HG03571 (cell line): ENCODE results near the gene KLF11.

Experiments
- ATAC-seq: cut with Tn5 transposase; IDR thresholded peaks from one replicate; pipeline ENCODE4 v1.9.1; 2021; ENCODE audit not compliant: unreplicated experiment

KLF11 gene

DNA sequence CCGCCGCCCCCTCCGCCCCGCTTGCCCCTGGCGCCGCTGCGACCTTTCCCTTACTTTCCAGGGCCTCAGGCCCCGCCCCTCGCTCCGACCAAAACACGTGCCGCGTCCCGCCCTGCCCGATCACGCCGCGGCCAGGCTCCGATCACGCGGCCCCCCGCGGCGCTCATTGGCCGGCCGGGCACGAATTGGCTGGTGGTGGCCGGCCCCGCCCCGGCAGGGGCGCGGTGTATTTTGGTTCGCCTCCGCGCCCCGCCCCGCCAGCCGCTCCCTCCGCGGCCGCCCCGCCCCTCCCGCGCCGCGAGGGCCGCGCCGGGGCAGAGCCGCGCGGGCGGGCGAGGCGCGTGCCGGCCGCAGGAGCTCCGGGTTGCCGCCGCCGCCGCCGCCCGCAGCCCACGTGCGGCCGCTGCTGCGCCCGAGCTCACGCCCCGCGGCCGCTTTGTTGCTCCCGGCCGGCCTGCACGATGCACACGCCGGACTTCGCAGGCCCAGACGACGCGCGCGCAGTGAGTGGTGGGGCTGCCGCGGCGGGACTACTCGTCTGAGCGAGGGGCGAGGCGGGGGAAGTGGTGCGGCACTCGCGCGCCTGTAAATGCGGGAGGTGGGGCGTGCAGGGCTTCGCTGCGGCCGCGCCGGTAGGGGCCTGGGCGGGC, at the start of gene KLF11:
KLF11 (plus strand) TSS at position 295 of the 650 bp plus-strand sequence; CDS start at position 462, 167 bp downstream.
- peak; percentile 63 for ATAC-seq

GRCh38 chr2:9994462-9994861, 48.9 kb upstream of the KLF11 start:
- ATAC-seq: no peak

DNA sequence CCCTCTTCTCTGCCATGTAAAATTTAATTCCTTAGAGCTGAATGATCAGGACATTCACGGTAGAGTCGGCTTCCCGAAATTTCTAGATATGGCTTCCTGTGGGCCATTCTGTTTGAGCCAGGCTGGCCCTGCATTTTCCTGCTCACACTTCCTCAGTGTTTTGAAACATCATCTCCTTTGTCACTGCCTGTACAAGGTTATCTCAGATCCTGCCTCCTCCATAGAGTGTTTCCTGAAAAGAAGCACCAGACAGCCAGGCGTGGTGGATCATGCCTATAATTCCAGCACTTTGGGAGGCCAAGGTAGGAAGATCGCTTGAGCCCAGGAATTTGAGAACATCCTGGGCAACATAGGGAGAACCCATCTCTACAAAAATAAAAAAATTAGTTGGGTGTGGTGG, 48.3 kb upstream of the KLF11 start:
- ATAC-seq: no peak

DNA sequence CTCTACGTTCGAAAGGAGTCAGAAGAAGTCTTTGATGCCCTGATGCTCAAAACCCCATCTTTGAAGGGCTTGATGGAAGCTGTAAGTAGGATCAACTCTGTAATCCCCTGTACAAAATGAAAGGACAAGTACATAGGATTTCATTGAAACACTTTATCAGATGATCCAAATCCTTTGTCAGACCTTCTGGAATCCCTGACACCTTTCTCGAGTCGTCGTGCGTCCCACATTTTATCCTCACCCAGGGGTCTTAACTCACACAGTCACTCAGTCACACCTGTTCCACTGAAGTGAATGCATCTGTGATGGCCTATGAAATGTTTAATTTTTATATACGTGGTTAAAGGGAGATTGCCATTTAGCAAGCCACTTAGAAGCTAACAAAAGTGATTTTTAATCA, 47.0 kb upstream of the KLF11 start:
- no peak for ATAC-seq

- ATAC-seq: no peak
Measured at GRCh38 chr2:9997936-9998335, 45.4 kb upstream of the KLF11 start.

GRCh38 chr2:9998916-9999654, 44.3 kb upstream of the KLF11 start:
- no peak for ATAC-seq

DNA sequence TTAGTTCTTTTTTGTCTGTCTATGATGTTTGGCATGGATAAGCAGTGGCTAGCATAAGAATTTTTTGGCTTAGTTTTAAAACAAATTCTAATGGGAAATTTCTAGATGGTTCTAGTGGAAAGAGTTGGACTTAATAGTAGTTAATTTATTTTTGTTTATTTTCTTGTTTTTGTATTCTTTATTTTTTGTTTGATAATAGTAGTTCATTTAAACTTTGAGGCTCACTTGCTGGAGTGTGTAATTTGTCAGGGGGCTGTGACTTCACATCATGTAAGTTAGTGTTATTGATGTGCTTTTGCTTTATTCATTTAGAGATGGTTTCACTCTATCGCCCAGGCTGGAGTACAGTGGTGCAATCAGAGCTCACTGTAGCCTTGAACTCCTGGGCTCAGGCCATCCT, 43.7 kb upstream of the KLF11 start:
- ATAC-seq: no peak

DNA sequence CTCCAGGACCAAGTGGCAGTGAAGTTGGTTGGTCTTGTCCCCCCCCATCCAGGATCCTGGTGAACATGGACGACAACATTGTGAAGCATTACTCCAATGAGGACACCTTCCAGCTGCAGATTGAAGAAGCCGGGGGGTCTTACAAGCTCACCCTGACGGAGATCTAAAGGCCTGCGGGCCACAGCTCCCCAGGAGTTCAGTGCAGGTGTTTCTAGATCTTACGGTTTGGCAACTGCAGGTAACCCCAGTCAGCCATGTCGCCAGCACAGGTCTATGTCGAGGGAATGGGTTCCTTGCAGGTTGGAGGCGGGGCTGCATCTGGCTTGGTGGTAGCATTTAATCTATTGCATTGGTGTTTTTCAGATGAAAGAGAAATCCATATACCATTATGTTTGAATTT, 42.8 kb upstream of the KLF11 start:
- no peak for ATAC-seq

DNA sequence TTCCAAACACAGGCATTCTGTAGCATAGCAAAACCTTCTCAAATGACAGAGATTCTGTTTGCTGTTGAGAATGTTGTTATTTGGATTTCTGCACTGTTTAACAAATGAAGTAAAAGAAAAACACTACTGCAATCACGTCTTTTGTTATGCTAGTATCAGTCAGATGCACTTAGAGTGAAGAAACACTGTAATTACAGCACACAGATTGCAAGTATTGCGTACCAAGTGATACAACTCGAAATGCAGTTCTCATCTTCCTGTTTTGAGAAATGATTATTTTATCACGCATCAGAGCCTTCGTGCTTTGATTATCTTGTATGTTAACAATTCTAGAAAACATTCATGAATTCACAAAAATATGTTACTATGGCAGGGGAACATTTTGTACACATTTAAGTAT, 41.8 kb upstream of the KLF11 start:
- no peak for ATAC-seq

- ATAC-seq: no peak
Measured at GRCh38 chr2:10002109-10002508, 41.2 kb upstream of the KLF11 start.

GRCh38 chr2:10002681-10003080, 40.7 kb upstream of the KLF11 start:
- no peak for ATAC-seq

- ATAC-seq: no peak
Measured at GRCh38 chr2:10003206-10004125, 39.9 kb upstream of the KLF11 start.

GRCh38 chr2:10004401-10004800, 38.9 kb upstream of the KLF11 start:
- no peak for ATAC-seq

GRCh38 chr2:10004836-10005235, 38.5 kb upstream of the KLF11 start:
- ATAC-seq: no peak

GRCh38 chr2:10005461-10006235, 37.7 kb upstream of the KLF11 start:
- no peak for ATAC-seq

- ATAC-seq: no peak
Measured at GRCh38 chr2:10006236-10007161, 36.9 kb upstream of the KLF11 start.

GRCh38 chr2:10007435-10007834, 35.9 kb upstream of the KLF11 start:
- no peak for ATAC-seq

GRCh38 chr2:10007921-10008808, 35.2 kb upstream of the KLF11 start:
- no peak for ATAC-seq

DNA sequence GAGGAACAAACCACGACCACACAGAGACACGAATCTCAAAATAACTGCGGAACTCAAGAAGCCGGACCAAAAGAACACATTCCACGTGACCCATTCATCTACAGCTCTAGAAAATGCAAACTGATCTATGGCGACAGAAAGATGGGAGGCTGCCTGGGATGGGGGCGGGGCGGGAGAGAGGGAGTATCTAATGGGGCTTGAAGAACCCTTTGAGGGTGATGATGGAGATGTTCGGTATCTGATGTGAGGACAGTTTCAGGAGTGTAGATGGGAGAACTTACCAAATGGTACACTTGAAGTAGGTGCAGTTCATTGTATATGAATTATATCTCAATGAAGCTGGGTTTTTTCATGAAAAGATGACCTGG, 34.6 kb upstream of the KLF11 start:
- no peak for ATAC-seq
